HL-60/S4 treated with phorbol 12-myristate 13-acetate at 8.2 ng/mL for 4 days and 3 days (cell line): ENCODE measurements around the gene CLCN7.

Experiments
- in situ Hi-C: fragments of 300-500 bp; cut with MboI; formaldehyde crosslinking; loops from 2 replicates; pipeline ENCODE4 v1.15.0; 2022; ENCODE audit warnings: low sequenced_read_pairs

CLCN7 gene

GRCh38 chr16:1432388-1433262, 42.2 kb downstream of the CLCN7 start:
- in situ Hi-C loops, result no loop called here

DNA sequence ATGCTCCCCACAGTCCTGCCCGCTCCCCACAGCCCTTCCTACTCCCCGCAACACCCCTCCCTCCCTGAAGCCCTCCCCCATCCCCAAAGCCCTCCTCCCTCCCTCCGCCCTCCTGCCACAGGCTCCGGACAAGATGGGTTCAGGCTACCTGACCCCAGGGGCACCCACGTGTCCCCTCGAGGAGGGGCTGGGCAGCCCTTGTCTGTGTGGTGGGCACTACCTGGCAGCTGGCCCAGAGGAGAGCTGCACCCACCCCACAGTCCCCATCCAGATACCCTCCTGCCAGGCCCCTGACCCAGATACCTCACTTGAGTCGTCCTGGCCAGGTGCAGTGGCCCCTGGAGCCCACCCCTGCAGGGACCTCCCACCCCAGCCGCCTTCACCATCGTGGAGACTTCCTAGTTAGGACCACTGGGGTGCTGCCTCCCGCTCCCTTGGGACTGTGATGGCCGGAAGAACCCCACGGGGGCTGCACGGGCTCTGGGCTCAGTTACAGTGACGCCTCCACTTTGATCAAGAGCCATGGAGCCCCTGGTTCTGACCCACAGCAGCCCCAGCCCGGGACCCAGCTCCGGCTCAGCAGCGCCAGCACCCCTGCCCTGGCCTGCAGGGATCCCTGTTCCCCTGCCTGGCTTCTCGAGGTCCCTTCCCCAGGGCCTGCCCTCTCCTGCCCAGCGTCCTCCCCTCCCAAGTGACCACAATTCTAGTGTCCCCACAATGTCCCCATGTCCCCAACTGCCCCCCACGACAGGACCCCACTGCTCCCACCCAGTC, 43.1 kb downstream of the CLCN7 start:
- in situ Hi-C loops, result no loop called here

DNA sequence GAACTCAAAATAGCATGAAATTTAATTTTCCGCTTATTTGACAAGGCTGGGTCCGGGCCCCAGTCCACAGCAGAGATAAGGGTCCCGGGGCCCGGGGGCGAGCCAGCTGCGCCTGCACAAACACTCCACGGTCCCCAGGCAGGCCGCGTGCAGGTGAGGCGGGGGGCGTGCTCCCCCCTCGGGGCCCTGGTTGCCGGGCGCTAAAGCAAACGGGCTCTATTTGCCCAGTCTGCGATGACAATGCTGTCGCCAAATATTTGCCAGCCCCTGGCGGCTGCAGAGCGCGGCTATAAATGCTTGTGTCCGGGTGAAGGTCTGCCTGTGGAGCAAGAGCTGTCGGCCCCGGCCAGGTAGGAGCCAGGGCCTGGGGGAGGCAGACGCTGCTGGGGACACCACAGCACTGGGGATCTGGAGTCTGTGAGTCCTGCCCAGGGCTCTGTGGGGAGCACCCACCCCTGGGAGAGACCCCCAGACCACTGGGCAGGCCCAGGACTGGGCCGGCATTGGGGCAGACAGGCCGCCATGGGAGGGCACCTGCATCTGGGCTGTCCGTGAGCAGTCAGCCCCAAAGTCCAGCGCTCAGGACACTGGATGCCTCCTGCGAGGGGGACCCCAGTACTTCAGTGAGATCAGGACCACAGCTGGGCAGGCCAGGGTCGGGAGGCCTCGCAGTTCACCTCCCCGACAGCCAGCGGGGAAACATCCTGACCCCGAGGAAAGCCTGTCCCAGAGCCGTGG, 43.9 kb downstream of the CLCN7 start, which contains the start of gene PERCC1:
TSS of gene PERCC1 (plus strand) at position 320 of the 738 bp plus-strand sequence. CDS start 1,516 bp downstream, outside the sequence.
- in situ Hi-C loops, result no loop called here

GRCh38 chr16:1430214-1430758, 44.5 kb downstream of the CLCN7 start:
- in situ Hi-C loops, result no loop called here

DNA sequence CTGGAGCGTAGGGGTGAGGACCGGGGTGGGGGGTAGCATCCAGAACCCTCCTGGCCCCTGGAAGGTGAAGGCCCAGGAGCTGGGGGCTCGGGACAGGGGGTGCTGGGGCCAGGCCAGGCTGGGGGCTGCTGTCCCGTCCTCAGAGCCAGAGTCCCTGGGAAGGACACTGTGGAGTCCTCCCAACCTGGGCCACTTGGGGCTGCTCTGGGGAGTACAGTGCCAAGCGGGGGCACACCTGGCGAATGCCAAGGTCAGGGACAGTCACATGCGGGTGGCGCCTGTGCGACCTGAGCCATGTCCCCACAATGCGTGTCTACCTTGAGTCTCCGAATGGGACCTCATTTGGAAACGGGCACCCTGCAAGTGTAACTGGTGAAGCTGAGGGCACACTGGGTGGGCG, 45.2 kb downstream of the CLCN7 start:
- in situ Hi-C loops, result no loop called here

DNA sequence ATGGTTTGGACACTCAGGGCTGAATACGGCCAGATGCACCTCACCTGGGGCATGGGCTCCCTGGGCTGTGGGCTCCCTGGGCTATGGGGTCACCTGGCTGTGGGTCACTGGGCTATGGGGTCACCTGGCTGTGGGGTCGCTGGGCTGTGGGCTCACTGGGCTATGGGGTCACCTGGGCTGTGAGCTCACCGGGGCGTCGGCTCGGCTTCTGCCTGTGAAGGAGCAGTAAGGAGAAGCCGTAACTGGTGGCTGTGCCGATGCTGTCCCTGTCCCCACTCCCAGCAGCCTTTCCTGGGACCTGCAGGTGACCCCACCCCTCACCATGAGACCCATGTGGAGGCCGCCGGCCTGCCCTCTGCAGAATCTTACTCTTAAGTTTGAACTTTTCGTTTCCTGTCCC, 45.8 kb downstream of the CLCN7 start:
- in situ Hi-C loops, result no loop called here

GRCh38 chr16:1428511-1428910, 46.3 kb downstream of the CLCN7 start:
- in situ Hi-C loops, result no loop called here

DNA sequence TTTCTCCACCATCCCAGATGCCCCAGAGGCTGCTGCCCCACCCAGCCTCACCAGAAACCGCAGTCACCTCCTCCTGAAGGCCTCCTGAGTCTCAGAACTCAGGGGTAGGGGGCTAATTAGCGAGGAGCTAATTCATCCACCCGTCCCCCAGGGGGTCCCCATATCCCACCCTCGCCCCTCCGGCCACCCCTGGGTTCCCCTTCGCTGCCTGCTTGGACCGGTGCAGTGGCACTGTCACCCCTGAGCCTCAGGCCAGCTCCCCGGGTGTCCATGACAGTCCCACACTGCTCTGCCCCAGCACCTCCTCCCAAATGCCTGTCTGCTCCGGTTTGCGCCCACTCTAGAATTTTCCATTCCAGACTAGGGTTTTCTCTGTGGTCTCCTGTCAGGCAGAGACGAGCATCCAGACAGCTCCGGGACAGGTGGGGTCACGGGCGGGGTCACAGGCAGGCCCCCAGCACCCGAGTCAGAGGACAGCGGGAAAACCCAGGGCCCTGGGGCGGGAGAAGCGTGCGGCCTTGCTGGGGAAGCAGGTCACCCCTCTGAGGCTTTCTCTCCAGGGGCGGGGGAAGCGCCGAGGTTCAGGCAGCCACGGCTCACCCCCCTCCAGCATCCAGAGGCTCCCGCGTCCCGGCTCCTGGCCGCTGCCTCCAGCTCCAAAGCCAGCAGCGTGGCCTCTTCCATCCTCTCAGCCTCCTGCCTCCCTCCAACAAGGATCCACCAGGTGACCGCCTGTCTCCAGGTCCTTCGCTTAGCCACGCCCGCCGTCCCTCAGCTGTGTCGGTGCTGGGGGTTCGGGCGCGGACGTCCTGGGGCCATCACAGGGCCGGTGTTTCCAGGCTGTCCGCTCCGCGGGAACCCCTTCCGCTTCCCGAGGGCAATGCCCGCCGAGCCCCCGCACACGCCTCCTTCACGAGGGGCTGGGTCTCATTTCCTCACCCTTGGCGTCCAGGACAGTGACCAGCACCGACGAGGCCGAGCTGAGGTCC, 47.1 kb downstream of the CLCN7 start:
- in situ Hi-C loops, result no loop called here

DNA sequence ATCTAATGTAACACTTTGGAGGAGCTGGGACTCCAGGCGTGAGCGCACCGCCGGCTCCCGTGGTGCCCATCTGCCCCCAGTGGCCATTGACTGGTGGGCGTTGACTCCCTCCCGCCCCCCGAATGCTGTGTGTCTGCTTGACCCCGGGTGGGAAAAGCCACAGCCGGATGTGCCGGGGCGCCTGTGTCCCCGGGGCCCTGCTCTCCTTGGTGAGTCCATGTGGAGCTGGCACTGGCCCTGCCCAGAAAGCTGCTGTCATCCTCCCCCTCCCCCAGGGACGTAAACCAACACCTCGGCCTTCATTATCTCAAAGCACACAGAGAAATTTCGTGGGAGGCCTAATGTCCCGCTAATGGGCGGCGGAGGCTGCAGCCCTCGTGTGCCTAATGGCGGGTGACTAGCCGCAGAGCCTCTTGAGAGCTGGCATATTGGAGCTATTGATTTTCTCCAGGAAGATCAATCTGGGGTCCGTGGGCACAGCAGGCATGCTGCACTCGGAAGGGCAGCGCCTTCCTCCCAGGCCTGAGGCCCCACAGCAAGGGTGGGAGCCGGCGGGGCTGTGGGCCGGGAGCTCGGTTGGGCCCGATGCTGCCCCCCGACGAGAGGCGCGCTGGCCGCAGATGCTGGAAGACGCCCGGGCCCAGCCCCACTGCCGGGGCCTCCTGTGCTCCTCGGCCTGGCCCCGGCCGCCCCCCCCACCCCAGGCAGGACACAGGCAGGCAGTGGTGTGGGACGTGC, 47.9 kb downstream of the CLCN7 start:
- in situ Hi-C loops, result no loop called here

GRCh38 chr16:1425616-1426370, 49.0 kb downstream of the CLCN7 start:
- in situ Hi-C loops, result no loop called here

- in situ Hi-C loops, result no loop called here
These were observed 50.8 kb downstream of the CLCN7 start for GRCh38 chr16:1424028-1424427.

DNA sequence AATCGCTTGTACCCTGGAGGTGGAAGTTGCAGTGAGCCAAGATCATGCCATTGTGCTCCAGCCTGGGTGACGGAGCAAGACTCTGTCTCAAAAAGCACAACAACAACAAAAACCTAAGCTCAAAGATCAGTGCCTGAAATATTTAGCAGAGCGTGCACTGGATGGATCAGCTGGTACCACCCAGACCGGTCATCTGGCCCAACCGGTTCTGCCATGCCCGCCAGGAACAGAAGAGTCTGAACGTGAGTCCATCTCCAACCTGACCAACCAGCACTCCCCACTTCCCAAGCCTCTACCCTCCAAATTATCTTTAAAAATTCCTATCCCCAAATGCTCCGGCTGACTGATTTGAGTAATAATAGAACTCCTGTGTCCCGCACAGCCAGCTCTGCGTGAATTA, 52.8 kb downstream of the CLCN7 start:
- in situ Hi-C loops, result no loop called here

DNA sequence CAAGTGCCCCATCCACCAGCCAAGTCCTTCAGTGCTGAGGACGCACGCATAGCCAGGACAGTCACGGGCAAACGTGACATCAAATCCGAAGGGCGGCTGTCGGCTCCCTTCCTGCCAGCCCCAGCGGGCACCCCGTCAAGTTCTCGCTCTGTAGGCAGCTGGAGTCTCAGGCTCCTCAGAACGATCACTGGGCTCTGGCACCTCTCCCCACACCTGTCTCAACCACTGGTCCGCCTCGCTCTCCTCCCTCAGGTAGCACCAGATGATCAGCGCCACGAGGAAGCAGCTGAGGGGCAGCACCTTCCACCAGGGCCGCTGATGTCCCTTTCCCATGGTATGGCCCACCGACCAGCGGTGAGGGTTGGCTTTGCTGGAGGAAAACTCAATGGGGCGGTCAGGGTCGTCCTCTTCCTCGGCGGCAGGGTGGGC, 54.7 kb downstream of the CLCN7 start:
- in situ Hi-C loops, result no loop called here

GRCh38 chr16:1416521-1416941, 58.3 kb downstream of the CLCN7 start:
- in situ Hi-C loops, result no loop called here

DNA sequence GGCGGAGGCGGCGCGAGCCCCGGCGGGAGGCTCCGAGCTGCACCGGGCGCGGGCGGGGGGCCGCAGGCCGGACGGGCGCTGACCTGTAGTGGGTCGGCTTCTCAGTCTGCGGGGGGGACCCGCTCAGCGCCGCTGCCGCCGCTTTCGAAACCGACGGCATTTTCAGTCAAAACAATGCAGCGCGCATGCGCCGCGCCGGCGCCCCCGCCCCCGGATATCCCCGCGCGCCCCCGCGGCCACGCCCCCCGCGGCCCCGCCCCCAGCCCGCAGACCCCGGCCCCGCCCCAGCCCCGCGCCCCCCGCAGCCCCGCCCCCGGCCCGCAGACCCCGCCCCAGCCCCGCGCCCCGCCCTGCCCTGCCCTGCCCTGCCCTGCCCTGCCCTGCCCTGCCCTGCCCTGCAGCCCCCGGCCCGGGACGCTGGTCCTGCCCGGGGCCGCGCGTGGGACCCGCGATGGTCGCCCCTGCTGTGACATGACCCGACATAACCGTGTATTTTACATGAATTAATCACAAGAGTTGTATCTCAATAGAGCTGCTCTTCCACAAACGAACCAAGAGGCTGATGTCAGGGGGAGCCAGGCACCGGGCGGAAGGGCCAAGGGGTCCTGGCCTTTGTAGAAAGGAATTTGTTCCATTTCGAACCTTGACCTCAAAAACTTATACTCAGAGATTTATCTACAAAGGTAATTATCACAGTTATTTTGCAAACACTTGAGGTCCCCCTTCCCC, 60.1 kb downstream of the CLCN7 start, which contains the start of gene UNKL:
TSS of gene UNKL (minus strand) at position 173 of the 729 bp plus-strand sequence. CDS start at position 160, 13 bp downstream.
- in situ Hi-C loops, result no loop called here

DNA sequence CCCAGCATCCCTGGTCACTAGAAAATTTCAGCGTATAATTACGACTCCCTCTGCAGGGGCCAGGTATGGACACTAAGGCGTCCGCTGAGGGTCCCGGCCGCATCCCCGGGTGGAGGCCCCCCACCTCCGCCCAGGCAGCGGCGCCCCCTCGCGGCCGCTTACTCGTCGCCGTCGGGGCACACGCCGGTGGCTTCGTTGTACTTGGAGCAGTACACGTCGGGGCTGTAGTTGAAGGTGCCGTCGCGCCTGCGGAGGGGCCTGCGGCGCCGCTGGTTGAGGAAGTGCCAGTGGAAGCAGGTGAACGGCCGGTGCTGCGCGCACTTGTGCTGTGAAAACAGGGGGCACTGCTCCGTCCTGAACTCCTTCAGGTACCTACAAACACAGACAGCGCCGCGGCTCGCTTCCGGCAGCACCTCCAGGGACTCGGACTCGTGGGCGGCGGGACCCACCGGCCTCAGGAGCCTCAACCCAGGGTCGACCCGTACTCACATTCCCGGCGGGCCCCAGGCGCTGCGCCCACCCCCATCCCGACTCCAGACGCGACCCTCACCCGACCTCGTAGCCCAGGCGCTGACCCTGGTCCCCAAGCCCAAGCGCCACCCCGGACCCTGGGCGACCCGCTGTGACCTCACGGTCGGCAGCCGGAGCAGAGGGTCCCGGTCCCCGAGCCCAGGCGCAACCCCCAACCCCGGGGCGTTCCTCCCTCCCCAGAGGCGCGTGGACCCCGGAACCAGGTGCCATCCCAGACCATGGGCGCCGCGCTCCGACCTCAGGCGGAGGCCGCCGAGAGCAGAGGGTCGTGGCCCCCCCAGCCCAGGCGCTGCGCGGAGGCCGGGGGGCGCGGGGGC, 60.9 kb downstream of the CLCN7 start:
- in situ Hi-C loops, result no loop called here

DNA sequence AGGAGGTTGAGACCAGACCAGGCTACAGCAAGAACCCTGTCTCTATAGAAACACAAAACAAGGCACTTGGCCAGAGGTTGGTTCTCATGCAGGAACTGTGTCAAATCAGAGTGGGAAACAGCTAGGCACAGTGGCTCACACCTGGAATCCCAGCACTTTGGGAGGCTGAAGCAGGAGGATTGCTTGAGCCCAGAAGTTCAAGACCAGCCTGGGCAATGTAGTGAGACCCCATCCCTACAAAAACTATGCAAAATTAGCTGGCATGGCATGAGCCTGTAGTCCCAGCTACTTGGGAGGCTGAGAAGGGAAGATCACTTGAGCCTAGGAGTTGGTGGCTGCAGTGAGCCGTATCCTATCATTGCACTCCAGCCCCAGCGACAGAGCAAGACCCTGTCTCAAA, 62.0 kb downstream of the CLCN7 start:
- in situ Hi-C loops, result no loop called here
